CD4-positive, alpha-beta T cell treated with Interleukin-4 for 1 hour (primary cell): ENCODE measurements around the gene PRR5L.

ENCODE experiments used
- DNase-seq, 2 donors: peaks; one replicate each; pipeline ENCODE4 v3.0.0-alpha.2; 2020 to 2022

Gene PRR5L, protein sequence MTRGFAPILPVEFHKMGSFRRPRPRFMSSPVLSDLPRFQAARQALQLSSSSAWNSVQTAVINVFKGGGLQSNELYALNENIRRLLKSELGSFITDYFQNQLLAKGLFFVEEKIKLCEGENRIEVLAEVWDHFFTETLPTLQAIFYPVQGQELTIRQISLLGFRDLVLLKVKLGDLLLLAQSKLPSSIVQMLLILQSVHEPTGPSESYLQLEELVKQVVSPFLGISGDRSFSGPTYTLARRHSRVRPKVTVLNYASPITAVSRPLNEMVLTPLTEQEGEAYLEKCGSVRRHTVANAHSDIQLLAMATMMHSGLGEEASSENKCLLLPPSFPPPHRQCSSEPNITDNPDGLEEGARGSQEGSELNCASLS

DNA sequence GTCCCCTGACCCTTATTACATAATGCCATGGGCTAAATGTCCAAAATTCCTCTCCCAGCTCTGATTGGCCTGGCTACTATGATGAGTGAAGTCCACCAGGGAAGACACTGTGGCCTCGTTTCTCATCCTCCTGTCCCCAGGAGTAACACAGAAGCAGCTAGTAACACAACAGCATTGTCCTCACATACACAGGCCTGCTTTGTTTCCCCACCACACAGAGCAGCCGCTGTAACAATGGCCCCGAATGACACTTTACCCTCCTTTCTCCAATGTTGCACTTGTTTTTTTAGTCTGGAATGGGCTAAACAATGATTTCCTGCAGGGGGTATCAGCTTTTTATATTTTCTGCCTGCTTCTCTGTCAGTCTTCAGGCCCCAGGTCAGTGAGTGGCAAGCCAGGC is at the start of gene PRR5L:
TSS of gene PRR5L (plus strand) at position 363 of the 400 bp plus-strand sequence. CDS start 104,834 bp downstream, outside the sequence.
- DNase-seq, result no peak

DNA sequence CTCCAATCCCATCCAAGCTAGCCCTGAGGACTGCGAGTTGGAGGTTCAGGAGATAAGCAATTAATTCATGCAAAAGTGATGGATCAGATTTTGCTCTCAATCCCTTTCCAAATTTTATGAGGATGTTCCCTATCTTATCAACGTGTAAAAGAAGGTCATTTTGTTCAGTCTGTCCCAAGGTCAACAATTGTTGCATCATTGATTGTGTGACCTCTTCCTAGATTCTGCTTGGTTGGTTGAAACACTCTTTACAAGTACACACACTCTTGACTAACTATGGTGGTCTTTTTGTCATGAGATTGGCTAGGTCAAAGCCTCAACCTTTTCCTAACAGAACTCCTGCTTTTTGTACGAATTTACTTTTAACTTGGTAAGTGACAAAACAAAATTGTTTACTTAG is 48.6 kb upstream of the PRR5L start:
- no peak for DNase-seq

DNA sequence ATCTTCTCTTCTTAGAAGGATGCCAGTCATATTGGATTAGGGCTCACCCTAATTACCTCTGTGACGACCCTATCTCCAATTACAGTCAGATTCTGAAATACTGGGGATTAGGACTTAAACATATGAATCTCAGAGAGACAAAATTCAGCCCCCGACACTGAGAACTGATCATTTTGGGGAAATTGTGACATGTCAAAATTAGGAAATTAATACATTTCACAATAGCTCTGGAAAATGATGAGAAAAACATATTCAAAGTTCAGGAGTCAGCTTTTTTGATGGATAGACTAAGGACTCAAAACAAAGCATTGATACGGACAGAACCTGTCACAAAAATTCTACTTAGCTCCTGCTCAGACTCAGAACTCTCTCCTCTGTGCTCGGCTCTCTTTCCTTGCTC is 47.7 kb upstream of the PRR5L start:
- no peak for DNase-seq

DNA sequence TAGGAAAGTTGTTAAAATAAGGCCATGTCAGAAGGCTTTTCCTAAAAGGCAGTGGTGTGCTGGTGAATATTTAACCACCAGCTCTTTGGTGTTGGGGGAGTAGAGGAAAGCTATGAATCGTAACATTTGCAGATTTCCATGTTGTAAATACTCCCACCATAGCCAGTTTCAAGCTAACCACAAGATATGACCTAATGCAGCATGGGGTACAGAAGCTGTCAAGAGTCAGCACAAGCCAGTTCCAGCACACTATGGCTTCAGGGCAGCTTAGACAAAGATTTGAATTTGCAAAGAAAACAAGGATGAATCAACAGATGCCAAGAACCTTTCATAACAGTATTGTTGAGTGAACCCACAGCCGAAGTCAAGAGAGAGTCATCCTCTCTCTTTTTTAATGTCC is 46.8 kb upstream of the PRR5L start:
- DNase-seq, result no peak

DNA sequence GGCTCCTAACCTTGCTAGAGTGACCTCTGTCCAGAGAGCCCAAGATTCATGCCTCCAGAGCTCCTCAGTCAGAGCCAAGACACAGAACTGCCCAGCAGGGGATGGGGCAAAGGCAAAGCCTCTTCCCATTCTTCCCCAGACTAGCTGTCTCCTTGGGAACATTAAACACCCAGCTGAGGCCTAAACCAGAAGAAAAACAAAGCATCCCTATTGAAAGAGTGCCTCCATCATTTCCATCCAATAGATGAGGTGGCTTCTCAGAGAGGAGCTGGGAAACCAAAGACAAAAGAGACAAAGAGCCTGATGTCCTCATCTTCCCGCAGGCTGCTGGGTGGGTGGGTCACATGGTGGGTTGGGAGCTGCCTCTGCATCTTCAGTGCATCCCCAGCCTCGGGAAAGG is 44.3 kb upstream of the PRR5L start:
- no peak for DNase-seq

DNA sequence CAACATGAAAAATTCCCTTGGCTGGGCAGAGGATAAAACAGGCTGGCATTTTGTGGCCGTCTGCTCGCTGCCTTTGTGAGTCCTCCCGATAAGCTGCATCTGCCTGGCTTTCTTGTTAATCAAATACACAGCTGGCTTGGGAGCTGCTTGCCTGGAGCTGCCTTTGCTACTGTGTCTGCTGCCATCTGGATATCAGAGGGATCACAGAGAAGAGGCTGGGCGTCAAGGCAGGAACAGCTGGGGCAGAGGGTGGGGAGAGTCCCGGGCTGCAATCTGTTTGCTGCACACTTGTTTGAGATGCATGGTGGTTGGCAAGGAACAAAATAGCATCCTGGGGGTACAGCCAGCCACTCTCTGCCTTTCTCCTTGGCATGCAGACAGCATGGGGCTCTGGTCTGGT is 42.9 kb upstream of the PRR5L start:
- no peak for DNase-seq

DNA sequence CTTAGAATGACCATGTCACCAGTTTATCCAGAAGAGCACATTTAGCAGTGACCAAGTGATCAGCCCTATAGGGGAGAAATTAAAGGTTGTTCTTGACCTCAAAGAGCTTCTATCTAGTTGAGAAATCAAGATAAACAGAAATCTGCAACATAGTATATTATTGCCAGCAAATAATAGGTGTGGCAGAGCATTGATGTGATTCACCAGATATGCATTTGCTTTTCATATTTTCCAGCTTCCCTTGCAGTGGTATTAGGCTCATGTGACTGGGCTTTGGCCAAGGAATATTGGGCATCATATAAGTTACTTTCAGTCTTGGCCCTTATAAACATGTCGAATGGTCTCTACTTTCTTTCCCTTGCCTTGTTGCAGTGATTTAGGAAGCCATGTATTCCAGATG is 41.4 kb upstream of the PRR5L start:
- DNase-seq, result no peak

DNA sequence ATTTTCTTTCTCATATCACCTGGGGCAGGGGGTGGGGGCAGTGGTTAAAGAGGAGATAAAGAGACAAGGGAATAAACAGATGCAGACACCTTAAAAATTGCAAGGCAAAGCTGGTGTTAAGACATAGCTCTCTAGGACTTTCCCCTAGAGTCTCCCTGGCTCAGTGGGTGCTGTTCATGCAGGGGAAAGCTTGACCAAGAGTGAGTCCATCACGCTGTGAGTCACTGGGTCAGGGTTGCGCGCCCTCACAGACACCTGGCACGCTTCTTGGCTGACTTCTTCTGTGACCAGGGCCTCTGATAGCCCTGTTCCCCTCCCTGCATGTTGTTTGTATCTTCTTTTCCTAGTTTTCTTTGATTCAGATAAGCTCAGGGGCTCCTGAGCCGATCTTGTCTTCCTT is 38.7 kb upstream of the PRR5L start:
- no peak for DNase-seq

DNA sequence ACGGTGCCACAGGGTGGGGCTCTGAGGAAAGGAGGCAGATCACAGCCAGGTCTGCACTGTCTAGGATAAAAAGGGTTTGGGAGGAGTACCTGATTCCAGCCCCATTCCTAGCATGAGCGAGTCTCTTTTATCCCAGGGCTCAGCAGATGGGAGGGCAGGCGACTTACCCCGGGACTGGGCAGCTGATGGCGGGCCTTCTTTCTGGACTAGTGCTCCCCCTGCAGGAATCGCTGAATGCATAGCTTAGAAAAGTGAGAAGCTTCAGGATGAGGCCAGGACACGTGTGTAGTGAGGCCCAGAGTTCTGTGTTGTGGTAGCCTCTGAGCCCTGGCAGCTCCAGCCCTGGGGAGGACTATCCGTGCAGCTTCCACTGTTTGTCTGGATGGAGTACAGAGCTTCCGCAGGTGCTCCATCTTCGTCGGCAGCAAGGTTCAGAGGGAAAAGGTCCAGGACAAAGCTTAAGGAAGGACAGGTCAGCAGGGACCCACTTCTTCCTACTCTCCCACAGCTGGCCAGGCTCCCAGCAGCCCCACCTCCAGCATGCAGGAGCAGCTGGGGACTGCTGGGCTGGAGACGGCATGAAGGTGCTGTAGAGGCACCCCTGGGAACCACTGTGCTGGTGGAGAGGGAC is 37.2 kb upstream of the PRR5L start:
- no peak for DNase-seq

DNA sequence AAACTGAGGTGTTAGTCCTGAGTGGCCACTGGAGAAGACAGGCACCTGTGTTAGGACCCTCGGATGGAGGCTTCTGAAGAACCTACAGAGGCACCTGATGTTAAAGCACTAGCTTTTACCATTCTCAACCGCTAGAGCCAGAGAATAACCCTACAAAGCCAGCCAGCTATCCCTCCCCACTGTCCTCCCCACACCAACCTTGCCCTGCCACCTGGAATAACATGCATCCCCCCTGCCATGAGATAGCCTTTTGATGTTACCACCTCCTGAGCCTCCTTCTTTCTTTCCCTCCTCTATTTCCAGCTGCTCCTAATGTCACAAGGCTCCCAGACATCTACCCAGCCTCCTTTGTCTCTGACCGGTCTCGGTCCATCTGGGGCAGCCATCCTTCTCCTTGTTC is 35.0 kb upstream of the PRR5L start:
- DNase-seq, result no peak

DNA sequence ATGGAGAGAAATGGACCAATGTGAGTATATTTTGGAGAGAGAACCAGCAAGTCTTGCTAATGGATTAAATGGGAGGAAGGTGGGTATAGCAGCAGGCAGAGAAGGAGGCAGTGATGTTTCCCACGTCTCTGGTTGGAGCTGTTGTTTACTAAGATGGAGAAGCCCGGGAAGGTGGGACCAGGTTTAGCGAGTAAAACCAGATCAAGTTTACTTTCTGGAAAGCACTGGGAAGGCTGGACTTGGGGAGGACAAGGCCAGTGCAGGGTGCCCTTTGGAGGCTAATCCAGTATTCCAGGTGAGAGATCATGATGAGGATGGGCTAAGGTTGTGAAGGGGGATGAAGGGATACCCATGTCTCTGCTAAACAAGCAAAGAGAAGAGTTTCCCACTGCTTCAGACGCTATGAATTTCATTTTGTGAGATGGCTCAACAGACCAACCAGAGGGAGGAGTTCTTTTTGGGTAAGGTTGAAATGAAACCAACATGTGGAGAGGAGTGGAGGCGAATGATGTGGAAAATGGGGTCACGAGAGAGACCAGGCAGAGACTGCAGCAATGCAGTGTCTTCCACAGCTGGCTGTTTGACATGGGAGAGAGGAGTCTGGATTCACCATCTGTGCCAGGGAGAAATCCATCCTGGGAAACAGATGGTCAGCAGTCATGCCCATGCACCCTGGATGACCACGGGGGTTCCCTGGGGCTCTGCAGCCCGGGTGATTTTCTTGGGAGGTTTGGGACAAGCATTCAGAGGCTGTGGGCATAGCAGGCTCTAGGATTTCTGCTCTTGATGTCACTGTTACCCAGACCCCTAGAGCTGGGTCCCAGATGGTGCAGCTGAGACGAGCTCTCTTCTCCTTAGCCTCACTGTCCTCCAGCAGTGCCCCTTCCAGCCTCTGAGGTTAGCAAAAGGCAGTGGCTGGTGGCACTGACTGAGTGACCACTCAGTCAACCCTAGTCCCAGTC is 31.8 kb upstream of the PRR5L start:
- no peak for DNase-seq

DNA sequence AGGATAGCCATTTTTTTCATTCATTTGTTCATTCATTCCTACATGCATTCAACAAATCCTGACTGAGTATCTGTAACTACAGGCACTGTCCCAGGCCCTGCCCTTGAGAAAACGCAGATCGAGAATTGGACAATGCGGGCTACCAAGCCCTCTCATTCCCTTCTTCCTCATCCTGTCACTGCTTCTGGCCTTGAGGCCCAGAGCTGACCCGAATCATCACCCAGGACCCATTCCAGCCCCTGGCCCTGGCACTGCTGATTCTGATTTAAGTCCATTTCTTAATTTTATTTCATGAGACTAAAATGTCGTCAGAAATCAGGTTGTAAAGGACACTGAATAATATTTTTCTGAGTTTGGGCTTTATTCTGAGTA is 31.1 kb upstream of the PRR5L start:
- no peak for DNase-seq

DNA sequence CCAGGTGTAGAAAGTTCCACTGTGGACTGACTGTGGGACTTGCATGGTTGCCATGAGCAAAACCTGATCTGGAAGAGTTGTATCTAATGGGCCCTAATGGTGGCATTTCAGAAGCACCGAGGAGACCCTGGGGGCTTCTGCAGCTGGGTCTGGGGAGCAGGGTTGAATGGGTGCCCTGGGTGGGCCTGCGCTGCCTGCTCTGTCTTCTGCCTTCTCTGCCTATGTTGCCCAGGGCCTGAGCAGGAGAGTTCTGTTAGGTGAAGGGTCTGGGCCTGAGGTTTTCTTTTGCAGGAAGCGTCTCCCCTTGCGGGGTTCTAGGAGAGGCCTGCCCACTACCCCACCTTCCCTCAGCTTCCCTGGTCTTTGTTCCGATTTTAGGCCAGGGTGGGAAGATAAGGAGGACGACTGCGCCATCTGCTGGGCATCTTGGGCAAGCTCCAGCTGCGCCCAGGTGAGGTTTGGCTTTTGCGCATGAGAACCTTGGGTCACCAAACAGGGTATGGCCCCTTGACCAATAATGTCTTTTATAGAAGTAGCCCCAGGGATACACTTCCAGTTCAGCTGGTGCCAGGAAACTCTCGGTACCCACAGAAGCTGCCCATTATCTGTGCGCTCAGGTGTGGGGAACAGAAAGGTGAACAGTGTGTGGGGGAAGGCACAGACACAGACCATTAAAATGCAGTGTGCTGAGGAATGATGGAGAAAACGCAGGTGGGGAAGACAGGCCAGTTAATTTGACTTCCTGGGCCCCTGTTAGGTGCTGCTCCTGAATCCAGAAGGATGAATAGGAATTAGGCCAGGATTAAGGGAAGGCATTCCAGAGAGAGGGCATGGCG is 30.1 kb upstream of the PRR5L start:
- DNase-seq, result peak; percentile 37

DNA sequence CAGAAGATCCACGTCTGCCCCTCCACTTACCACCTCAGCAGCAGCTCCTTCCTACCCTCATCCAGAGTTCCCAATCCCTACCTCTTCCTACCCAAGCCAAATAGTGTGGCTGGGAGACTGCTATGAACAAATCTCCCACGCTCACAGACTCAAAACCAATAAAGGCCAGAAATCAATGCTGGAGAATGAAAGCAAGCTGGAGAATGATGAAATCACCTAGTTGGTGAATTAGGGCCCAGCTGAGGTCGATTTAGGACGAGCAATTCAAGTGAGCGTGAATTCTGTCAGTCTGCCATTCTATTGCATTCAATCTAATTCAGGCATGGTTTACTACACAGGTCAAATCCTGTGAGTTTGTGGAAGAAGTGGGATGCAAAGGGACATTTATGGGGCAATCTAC is 29.3 kb upstream of the PRR5L start:
- DNase-seq, result no peak

DNA sequence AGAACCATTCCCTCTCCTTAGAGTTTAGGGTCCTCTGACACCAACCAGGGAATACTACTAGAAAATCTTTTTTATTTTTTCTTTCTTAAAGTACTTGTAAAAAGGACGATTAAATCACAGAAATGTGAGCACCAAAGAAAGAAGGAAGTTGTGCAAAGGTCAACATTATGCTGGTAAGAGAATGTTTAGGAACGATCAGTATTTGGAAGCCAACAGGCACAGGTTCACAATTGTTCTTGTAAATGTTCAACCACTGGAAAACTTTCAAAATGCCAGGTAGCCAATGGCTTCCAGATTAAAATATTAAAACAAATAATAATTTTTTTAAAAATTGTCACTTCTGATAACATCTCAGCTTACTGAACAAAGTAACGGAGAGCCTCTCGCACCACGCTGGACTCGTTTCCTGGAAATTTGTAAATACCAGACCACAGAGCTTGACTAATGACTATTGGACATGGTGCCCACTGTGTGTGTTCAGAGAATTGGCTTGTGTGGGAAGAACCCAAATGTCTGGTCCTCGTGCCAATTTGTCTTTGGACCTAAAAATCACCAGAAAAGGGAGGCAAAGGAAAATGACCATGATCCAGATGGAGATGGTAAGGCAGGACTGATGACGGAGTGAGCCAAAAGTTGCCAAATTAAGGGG is 27.6 kb upstream of the PRR5L start:
- no peak for DNase-seq

DNA sequence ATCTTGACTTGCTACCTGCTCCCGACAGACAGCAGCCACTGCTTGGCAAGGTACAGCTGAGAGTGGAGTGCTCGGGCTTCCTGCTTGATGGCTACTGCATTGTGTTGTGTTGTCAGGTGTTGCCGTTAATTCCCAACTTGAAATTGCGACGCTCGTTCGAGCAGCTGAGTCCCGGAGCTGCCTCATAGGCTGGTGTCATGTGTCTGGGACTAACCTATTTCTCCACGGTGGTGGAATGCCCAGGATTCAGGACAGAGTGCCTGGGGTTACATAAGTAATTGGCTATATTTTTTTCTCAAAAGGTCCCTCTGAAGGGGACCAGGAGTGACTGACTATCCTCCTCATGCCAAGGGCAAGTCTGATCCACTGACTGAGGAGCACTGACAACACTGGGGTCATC is 25.4 kb upstream of the PRR5L start:
- DNase-seq, result no peak

DNA sequence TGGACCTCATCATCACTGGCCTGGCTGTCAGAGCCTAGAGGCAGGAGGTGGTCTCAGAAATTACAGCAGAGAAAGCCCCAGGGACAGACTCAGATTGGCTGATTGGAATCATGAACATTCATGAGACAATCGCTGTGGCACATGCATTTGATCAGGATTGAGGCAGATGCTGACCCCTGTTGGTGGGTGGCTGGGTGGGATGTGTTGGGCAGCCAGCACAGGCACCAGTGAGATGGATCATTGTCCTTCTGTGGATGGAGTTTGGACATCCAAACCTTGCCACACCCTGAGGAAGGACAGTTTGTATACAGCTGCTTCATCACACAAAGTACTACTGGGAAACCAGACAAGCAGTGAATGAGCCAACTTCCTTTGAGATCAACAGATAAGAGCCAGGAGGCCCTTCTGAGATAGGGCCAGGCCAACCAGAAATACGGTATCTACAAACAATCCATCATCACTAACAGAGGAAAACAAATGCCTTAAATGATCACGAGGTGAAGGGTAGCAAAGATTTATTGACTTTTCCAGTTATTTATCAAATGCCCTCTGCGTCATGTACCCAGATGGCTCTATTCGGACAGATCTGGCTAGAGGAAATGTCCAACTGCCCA is 24.2 kb upstream of the PRR5L start:
- no peak for DNase-seq

DNA sequence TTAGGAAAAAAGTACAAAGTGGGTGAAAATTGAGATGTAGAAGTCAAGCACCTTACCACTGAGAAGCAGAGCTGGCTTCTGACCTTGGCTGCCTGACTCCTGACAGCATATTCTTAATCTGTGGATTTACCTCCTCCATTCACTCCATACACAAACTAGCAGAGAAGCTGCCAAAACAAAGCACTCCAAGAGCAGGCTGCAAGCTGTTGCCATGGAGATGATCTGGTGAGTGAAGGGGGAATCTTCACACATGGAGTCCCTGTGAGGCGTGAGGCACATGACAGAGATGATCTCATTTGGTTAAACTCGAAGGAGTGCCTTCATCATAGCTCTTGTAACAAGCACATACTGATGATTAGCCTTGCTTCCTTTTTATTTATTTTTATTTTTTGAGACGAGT is 23.0 kb upstream of the PRR5L start:
- no peak for DNase-seq

DNA sequence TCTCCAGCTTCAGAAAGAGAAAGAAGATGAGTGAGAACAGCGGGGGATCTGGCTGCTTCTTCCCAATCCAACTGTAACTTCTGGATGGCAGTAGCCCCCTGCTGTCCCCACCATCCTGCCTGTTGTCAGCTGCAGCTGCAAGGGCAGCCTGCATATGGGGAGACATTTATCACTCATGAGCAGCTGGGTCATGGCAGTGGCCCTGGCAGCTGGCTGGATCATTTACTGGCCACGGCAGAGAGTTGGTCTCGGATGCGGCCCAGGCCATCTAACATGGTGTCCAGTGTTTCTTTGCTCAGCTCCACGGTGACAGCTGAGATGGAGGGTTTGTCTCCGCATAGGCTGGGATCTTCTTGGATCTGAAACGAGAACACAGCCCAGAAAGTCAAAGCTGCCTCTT is 21.7 kb upstream of the PRR5L start:
- DNase-seq, result no peak

DNA sequence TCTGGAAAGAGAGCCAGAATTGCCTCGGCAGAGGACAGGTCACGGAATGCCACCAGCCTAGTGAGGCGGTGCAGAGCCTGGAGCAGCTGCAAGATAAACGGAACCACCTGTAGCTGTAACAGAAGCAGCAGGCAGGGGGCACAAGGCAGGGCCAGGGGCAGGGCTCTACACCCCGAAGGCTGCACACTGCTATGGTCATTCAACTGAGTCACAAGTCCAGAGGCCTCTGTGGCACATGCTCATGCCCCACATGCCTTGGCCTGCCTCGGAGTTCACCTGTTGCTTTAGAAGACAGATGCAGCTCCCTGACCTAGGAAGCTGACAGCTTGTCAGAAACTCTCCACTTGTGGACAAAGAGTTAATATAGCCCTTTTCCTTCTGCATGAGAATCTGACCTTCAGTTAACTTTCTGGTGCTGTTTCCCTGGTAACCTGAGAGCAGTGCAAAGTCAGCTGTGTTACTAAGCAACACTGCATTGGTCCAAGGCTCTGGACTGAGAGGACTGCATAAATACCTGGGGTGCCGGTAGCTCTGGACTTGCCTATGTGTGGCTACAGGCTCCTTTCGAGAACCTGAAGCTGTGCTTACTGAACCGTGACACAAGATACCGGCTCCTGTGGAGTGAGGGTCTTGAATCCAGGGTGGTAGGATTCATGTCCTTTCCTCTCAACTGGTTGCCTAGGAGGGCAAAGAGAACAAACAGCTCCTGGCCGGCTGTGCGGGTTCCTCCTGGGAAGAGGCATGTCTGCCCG is 17.4 kb upstream of the PRR5L start:
- DNase-seq, result no peak

DNA sequence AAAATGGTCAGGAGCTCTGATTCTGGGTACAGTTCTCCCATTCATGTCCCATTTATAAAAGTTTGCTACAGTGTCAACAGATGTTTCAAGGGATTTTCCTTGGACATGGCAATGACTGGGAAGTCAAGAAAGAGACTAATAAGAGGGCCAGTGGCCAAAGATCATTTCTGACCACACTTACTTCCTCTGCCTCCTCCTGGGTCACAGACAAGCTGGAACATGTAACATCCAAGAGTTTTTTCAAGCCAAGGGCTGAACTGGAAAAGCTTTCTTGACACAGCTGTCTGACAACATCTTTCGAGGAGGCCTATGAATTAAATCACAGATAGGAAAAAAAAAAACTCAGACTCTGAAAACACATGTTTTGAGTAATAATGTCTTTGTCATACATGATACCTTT is 15.6 kb upstream of the PRR5L start:
- DNase-seq, result no peak
